IPS-NIHi7 (cell line): Measurements from ENCODE around the gene PELI2.

ENCODE experiments used
- DNase-seq: peaks from one replicate; pipeline ENCODE4 v3.0.0; 2012; ENCODE audit warnings: mixed read lengths; ENCODE audit errors: extremely low spot score

PELI2 gene

DNA sequence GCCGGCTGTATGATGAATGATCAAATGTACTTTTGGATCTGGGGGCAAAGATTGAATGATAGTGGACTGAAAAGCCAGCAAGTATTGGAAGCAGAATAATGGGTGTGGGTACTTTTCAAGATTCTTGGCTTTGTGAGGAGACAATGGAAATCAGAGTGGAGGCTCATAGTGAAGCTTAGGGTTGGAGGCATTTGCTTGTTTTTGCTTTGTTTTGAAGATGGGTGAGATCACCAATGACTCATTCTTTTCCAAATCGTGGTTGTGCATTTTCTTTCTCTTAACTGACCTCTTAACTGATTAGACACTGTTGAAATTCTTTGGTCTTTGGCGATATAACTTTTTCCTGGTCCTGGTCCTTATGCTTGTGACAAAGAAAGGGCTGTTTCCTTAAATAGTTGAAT lies 54.4 kb downstream of the PELI2 start:
- DNase-seq = no peak

- no peak for DNase-seq
Measured at GRCh38 chr14:56173365-56173922, 55.2 kb downstream of the PELI2 start.

DNA sequence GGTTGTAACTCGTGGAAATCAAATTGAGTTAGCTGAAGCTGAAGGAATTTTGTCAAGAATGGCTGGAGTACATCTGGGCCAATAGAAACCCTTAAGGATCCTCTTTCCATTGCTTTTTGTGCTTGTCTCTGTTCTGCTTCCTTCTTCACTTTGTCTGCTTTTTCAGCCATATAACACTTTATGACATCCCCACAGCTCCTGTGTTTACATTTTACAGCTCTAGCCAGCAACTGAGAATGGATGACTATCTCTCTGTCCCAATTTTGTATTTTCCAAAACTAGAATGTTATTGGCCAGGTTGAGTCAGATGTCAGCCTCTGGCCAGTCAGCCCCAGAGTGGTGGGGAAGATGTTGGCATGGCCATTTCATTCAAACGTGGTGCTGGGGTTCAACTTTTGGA lies 57.6 kb downstream of the PELI2 start:
- no peak for DNase-seq

- no peak for DNase-seq
Measured at GRCh38 chr14:56176530-56176929, 58.3 kb downstream of the PELI2 start.

GRCh38 chr14:56177036-56177435 lies 58.8 kb downstream of the PELI2 start:
- DNase-seq = no peak

- no peak for DNase-seq
Measured at GRCh38 chr14:56180754-56181542, 62.7 kb downstream of the PELI2 start.

DNA sequence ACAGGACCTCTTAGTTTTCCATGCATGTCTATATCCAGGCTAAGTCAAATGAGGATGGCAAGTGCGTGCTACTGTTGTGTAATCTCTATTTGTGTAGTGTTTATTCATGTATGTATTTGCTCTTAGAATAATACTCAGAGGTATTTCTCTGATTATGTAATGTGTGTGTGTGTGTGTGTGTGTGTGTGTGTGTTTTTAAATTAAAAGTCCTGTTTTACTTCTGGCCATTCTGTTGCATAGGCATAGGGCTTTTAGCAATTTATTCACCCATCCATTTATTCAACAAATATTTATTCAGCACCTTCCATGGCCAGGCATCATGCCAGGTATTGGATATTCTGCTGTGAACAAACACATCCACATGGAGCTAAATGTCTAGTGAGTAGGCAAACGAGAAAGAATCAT lies 63.5 kb downstream of the PELI2 start:
- no peak for DNase-seq

DNA sequence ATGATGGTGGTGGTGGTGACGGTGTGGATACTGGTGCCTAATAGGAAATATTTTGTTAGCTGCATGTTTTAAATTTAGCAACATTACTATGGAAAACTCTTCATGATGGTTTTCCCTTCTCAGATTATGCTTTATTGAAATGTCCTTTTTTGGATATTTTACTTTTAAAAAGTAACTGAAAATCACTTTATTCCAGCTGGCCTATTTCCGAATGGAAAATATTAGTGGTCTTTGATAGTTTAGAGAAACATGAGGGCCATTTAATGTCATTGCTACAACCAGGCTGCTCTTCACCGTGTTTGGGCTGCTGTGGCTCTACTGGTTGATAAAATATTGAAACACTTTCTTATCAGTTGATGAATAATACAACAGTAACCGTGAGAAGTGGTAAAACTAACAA lies 64.2 kb downstream of the PELI2 start:
- no peak for DNase-seq

- DNase-seq = no peak
Measured at GRCh38 chr14:56183631-56184157, 65.5 kb downstream of the PELI2 start.

GRCh38 chr14:56185992-56186391 lies 67.8 kb downstream of the PELI2 start:
- DNase-seq = no peak

- no peak for DNase-seq
Measured at GRCh38 chr14:56187736-56188135, 69.5 kb downstream of the PELI2 start.

- no peak for DNase-seq
Measured at GRCh38 chr14:56189307-56189706, 71.1 kb downstream of the PELI2 start.

DNA sequence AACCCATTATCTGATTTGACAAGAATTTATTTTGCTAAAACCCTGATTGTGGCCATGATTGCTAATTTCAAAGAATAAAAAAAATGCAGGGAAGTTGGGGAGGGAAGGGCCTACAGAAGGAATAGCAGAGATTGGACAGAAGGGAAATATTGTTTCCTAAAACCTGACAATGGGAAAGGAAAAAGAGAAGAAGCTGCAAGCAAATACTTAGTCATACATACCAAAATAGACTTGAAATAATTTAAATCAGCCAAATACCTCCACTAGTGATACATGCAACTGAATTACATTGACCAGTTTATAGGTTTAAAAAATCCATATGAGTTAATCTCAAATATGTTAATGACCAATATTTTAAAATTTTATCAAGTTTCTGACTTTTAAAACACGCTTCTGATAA lies 75.1 kb downstream of the PELI2 start:
- no peak for DNase-seq

- DNase-seq = no peak
Measured at GRCh38 chr14:56194042-56194441, 75.8 kb downstream of the PELI2 start.

DNA sequence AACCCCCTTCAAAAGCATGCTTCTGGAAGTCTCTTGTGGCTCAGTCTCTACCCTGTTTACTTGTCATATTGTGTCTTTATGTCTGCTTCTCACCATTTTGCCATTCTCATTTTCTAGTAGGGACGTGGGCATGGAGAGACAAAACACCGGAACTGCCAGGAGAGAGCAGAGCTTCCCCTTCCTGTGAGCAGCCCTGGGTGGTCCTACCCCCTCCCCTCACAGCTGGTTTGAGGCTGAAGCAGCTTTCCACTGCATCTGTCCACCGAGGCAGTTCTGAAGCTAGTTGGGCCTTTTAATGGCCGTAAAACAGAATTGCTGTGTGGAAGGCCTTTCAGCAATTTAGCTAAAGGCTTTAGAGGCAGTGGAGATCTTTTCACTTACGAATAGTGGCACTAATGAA lies 77.0 kb downstream of the PELI2 start:
- DNase-seq = no peak

GRCh38 chr14:56195704-56196103 lies 77.5 kb downstream of the PELI2 start:
- DNase-seq = no peak

- DNase-seq = no peak
Measured at GRCh38 chr14:56196274-56196673, 78.1 kb downstream of the PELI2 start.

GRCh38 chr14:56197150-56197549 lies 78.9 kb downstream of the PELI2 start:
- no peak for DNase-seq

DNA sequence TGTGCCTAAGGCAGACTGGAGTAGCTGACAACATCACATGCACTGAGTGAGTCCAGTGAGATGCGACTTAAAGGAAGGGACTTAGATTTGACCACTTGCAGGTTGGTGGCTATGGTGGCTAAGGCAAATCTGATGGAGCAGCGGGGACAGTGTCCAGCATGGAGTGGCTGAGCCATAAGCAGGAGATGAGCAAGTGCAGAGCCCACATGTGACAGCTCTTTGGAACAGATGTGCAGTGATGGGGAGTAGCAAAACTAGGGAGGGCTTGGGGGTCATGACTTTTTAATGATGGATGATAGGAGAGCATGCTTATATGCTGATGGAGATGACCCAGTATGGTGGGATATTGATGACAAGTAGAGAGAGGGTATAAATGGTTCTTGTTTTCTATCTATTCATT lies 80.2 kb downstream of the PELI2 start:
- no peak for DNase-seq

- DNase-seq = no peak
Measured at GRCh38 chr14:56199095-56199981, 81.1 kb downstream of the PELI2 start.

DNA sequence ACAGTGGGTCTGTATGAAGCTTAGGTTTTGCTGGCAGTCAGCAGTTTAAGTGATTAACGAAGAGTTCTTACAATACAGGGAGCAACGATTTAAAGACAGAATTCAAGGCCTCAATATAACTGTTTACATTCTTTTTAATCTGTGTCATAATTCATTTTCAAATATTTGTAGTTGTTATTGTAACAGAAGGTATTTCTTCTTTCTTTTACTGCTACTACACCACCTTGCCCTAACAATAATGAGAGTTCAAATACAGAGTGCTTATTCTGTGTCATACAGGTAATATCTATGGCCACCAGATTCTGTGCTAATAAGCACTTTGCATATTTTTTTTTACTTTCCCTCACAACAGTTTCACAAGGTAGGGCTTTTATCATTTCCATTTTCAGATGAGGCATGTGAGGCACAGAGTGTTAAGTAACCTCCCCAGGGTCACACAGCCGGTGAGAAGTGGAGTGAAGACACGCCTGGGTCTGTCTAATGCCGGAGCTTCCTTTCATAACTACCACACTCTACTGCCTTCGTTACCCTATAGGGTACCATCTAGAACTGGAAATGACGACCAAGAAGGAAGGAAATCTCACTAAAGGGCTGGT lies 81.9 kb downstream of the PELI2 start:
- DNase-seq = no peak

- no peak for DNase-seq
Measured at GRCh38 chr14:56202256-56202655, 84.0 kb downstream of the PELI2 start.
